ENCODE results near the gene HAT1. TPM values are rescaled to one million over a fixed set of nuclear protein-coding genes. Genes with fewer than 3 reads are reported as not detected.

Gene HAT1
- total RNA-seq, 1 donor from 2014 or later = 32.7 TPM

- intact Hi-C loops (cut with DNase I) = no loop called here
- DNase-seq (ENCODE audit: low spot score) = no peak
Observed at GRCh38 chr2:171908235-171908634, 14.0 kb upstream of the HAT1 start.

GRCh38 chr2:171909266-171909665, 13.0 kb upstream of the HAT1 start:
- intact Hi-C loops (cut with DNase I) = no loop called here
- DNase-seq (ENCODE audit: low spot score) = no peak

GRCh38 chr2:171910494-171910893, 11.8 kb upstream of the HAT1 start:
- DNase-seq (ENCODE audit: low spot score) = no peak

GRCh38 chr2:171913517-171913916, 8.7 kb upstream of the HAT1 start:
- intact Hi-C loops (cut with DNase I) = no loop called here
- no peak for DNase-seq (ENCODE audit: low spot score)

More at GRCh38 chr2:171910494-171910893, 11.8 kb upstream of the HAT1 start:
- intact Hi-C loops (cut with DNase I) = no loop called here

GRCh38 chr2:171919453-171919852, 2.8 kb upstream of the HAT1 start:
- DNase-seq (ENCODE audit: low spot score) = no peak
- intact Hi-C loops (cut with DNase I) = no loop called here

- intact Hi-C loops (cut with DNase I) = loop anchor here (2.0 to 10.0 kb wide), 2 partner anchors 27 to 163 kb away; partner anchors contain the start of genes DLX1 and SLC25A12
- no peak for DNase-seq (ENCODE audit: low spot score)
Observed at GRCh38 chr2:171921970-171922229, 361 bp upstream of the HAT1 start.

GRCh38 chr2:171923206-171923605, 945 bp downstream of the HAT1 start:
- intact Hi-C loops (cut with DNase I) = loop anchor here (2.0 to 10.0 kb wide), 2 partner anchors 28 to 162 kb away; partner anchors contain the start of genes DLX1 and SLC25A12
- no peak for DNase-seq (ENCODE audit: low spot score)

- intact Hi-C loops (cut with DNase I) = loop anchor here (10.0 kb wide), 1 partner anchor 160 kb away; the partner anchor contains the start of gene DLX1
- no peak for DNase-seq (ENCODE audit: low spot score)
Observed at GRCh38 chr2:171924170-171924942, 2.1 kb downstream of the HAT1 start.

- DNase-seq (ENCODE audit: low spot score) = no peak
- intact Hi-C loops (cut with DNase I) = no loop called here
Observed at GRCh38 chr2:171930385-171930784, 8.1 kb downstream of the HAT1 start.

- intact Hi-C loops (cut with DNase I) = no loop called here
Observed at GRCh38 chr2:171939058-171939742, 16.9 kb downstream of the HAT1 start.

GRCh38 chr2:171939743-171940071, 17.4 kb downstream of the HAT1 start:
- intact Hi-C loops (cut with DNase I) = no loop called here

More at GRCh38 chr2:171939058-171939742, 16.9 kb downstream of the HAT1 start:
- DNase-seq (ENCODE audit: low spot score) = no peak

GRCh38 chr2:171941316-171941699, 19.0 kb downstream of the HAT1 start:
- intact Hi-C loops (cut with DNase I) = no loop called here
- DNase-seq (ENCODE audit: low spot score) = no peak

More at GRCh38 chr2:171939743-171940071, 17.4 kb downstream of the HAT1 start:
- no peak for DNase-seq (ENCODE audit: low spot score)

GRCh38 chr2:171943869-171944268, 21.6 kb downstream of the HAT1 start:
- no peak for DNase-seq (ENCODE audit: low spot score)
- intact Hi-C loops (cut with DNase I) = no loop called here

GRCh38 chr2:171952276-171952675, 30.0 kb downstream of the HAT1 start:
- intact Hi-C loops (cut with DNase I) = no loop called here

GRCh38 chr2:171952748-171953147, 30.5 kb downstream of the HAT1 start:
- DNase-seq (ENCODE audit: low spot score) = no peak
- intact Hi-C loops (cut with DNase I) = no loop called here

More at GRCh38 chr2:171952276-171952675, 30.0 kb downstream of the HAT1 start:
- DNase-seq (ENCODE audit: low spot score) = no peak

GRCh38 chr2:171956135-171956825, 34.0 kb downstream of the HAT1 start:
- intact Hi-C loops (cut with DNase I) = no loop called here
- DNase-seq (ENCODE audit: low spot score) = no peak

- no peak for DNase-seq (ENCODE audit: low spot score)
- intact Hi-C loops (cut with DNase I) = no loop called here
Observed at GRCh38 chr2:171957061-171957460, 34.8 kb downstream of the HAT1 start.

GRCh38 chr2:171958475-171958874, 36.2 kb downstream of the HAT1 start:
- no peak for DNase-seq (ENCODE audit: low spot score)
- intact Hi-C loops (cut with DNase I) = no loop called here

- intact Hi-C loops (cut with DNase I) = no loop called here
- no peak for DNase-seq (ENCODE audit: low spot score)
Observed at GRCh38 chr2:171959998-171960397, 37.7 kb downstream of the HAT1 start.

GRCh38 chr2:171960570-171960969, 38.3 kb downstream of the HAT1 start:
- intact Hi-C loops (cut with DNase I) = no loop called here
- DNase-seq (ENCODE audit: low spot score) = no peak

- intact Hi-C loops (cut with DNase I) = no loop called here
- no peak for DNase-seq (ENCODE audit: low spot score)
Observed at GRCh38 chr2:171963198-171963597, 40.9 kb downstream of the HAT1 start.
